ENCODE measurements around the gene CACNA2D3.

Gene CACNA2D3

GRCh38 chr3:54541369-54541768 lies 419.0 kb downstream of the CACNA2D3 start:
- FAIRE-seq: no peak

- FAIRE-seq: no peak
Measured at GRCh38 chr3:54543446-54543845, 421.1 kb downstream of the CACNA2D3 start.

GRCh38 chr3:54547051-54547450 lies 424.7 kb downstream of the CACNA2D3 start:
- FAIRE-seq: no peak

GRCh38 chr3:54547846-54548245 lies 425.5 kb downstream of the CACNA2D3 start:
- FAIRE-seq: no peak

GRCh38 chr3:54549607-54550220 lies 427.4 kb downstream of the CACNA2D3 start:
- FAIRE-seq: no peak

- FAIRE-seq: no peak
Measured at GRCh38 chr3:54550221-54550977, 428.0 kb downstream of the CACNA2D3 start.

- FAIRE-seq: no peak
Measured at GRCh38 chr3:54556630-54557029, 434.3 kb downstream of the CACNA2D3 start.

- FAIRE-seq: no peak
Measured at GRCh38 chr3:54557538-54558428, 435.4 kb downstream of the CACNA2D3 start.

- no peak for FAIRE-seq
Measured at GRCh38 chr3:54563501-54564200, 441.3 kb downstream of the CACNA2D3 start.

GRCh38 chr3:54564374-54564925 lies 442.1 kb downstream of the CACNA2D3 start:
- no peak for FAIRE-seq

- no peak for FAIRE-seq
Measured at GRCh38 chr3:54565956-54566355, 443.6 kb downstream of the CACNA2D3 start.

- no peak for FAIRE-seq
Measured at GRCh38 chr3:54567949-54568348, 445.6 kb downstream of the CACNA2D3 start.

GRCh38 chr3:54570008-54570407 lies 447.7 kb downstream of the CACNA2D3 start:
- no peak for FAIRE-seq

- FAIRE-seq: no peak
Measured at GRCh38 chr3:54572197-54572895, 450.0 kb downstream of the CACNA2D3 start.

GRCh38 chr3:54573858-54574257 lies 451.5 kb downstream of the CACNA2D3 start:
- FAIRE-seq: no peak

- FAIRE-seq: no peak
Measured at GRCh38 chr3:54574906-54575617, 452.7 kb downstream of the CACNA2D3 start.

- no peak for FAIRE-seq
Measured at GRCh38 chr3:54575618-54575960, 453.2 kb downstream of the CACNA2D3 start.

- FAIRE-seq: no peak
Measured at GRCh38 chr3:54577313-54577712, 455.0 kb downstream of the CACNA2D3 start.

GRCh38 chr3:54578417-54578816 lies 456.1 kb downstream of the CACNA2D3 start:
- FAIRE-seq: no peak

- FAIRE-seq: no peak
Measured at GRCh38 chr3:54580453-54580852, 458.1 kb downstream of the CACNA2D3 start.

- FAIRE-seq: no peak
Measured at GRCh38 chr3:54582424-54582823, 460.1 kb downstream of the CACNA2D3 start.

Data from G401.6 (cell line).